GM20000 (cell line): ENCODE results near the gene PTRH2.

Source experiments
- DNase-seq: peaks from one replicate; pipeline ENCODE4 v3.0.0; 2012; ENCODE audit warnings: low spot score
- CTCF ChIP-seq: IDR thresholded peaks from 2 replicates; pipeline ENCODE4 v1.5.1; 2012; ENCODE audit warnings: mild to moderate bottlenecking, control low read depth; ENCODE audit errors: extremely low read depth, missing control alignments

Gene PTRH2

GRCh38 chr17:59688008-59688407, 19.2 kb downstream of the PTRH2 start:
- no peak for DNase-seq
- no peak for TF ChIP-seq CTCF

GRCh38 chr17:59684967-59685366, 22.3 kb downstream of the PTRH2 start:
- TF ChIP-seq CTCF: no peak
- DNase-seq: no peak

- TF ChIP-seq CTCF: no peak
- DNase-seq: no peak
Measured at GRCh38 chr17:59683283-59683682, 23.9 kb downstream of the PTRH2 start.

- DNase-seq: no peak
- no peak for TF ChIP-seq CTCF
Measured at GRCh38 chr17:59680314-59680713, 26.9 kb downstream of the PTRH2 start.

GRCh38 chr17:59678918-59679317, 28.3 kb downstream of the PTRH2 start:
- DNase-seq: no peak
- no peak for TF ChIP-seq CTCF

- TF ChIP-seq CTCF: no peak
- no peak for DNase-seq
Measured at GRCh38 chr17:59676716-59677115, 30.5 kb downstream of the PTRH2 start.

- no peak for TF ChIP-seq CTCF
- no peak for DNase-seq
Measured at GRCh38 chr17:59675231-59675630, 32.0 kb downstream of the PTRH2 start.
